ENCODE measurements around the gene MOV10L1. TPM values are rescaled to one million over a fixed set of nuclear protein-coding genes. Genes with fewer than 3 reads are reported as not detected.

MOV10L1 gene
- polyA plus RNA-seq = 1 to 10 TPM in 1 of 3 donors, not detected in 2; 1.4 TPM

GRCh38 chr22:50089682-50090411 lies at the start of gene MOV10L1:
Gene MOV10L1 (plus strand): TSS chr22:50090006. CDS start chr22:50090089, 83 bp downstream.
- Mint-ChIP-seq H3K4me3 (peak within 1 kb of the TSS in 1 of 5 donors; percentile 30), H3K36me3 (no peaks in the 10 kb centered on the region), H3K4me1 (peaks cover 3 to 5% of the 10 kb centered on the region in 2 donors), H3K27me3 (ENCODE audit: low read depth in 3 of 3) (peaks cover 2 to 14% (median 5%) of the 10 kb centered on the region in 3 donors), H3K9me3 (no peaks in the 10 kb centered on the region), H3K27ac (peak within 1 kb of the TSS in 3 of 6 donors; percentile 19 to 52 (median 26))
- DNase-seq = peak; percentile 40 to 76 (median 42)

DNA sequence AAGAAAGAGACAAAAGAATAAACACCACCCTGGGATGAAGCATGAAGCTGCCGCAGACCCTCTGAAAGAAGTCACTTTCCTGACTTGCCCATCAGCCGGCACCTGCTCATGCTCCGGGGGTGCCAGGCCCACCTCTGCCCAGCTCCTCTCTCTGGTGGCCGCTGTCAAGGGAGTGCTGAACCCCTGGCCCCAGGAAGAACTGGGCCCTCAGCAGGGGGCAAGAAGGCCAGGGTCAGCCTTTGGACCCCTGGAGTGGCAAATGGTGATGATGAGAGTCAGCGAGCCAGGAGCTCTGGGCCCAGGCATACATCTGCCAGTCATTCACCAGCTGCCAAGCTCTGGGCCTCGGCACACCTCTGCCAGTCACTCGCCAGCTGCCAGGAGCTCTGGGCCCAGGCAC lies 49.1 kb upstream of the MOV10L1 start:
- Mint-ChIP-seq H3K36me3 (no peaks in the 10 kb centered on the region), H3K9me3 (peaks cover 0 to 4% (median under 1%) of the 10 kb centered on the region in 6 donors), H3K4me3 (no peak overlapping the region), H3K27me3 (ENCODE audit: low read depth in 3 of 3) (peaks cover 0 to 4% (median 2%) of the 10 kb centered on the region in 3 donors), H3K27ac (no peak overlapping the region), H3K4me1 (peaks cover 13 to 19% of the 10 kb centered on the region in 2 donors)
- DNase-seq = no peak

DNA sequence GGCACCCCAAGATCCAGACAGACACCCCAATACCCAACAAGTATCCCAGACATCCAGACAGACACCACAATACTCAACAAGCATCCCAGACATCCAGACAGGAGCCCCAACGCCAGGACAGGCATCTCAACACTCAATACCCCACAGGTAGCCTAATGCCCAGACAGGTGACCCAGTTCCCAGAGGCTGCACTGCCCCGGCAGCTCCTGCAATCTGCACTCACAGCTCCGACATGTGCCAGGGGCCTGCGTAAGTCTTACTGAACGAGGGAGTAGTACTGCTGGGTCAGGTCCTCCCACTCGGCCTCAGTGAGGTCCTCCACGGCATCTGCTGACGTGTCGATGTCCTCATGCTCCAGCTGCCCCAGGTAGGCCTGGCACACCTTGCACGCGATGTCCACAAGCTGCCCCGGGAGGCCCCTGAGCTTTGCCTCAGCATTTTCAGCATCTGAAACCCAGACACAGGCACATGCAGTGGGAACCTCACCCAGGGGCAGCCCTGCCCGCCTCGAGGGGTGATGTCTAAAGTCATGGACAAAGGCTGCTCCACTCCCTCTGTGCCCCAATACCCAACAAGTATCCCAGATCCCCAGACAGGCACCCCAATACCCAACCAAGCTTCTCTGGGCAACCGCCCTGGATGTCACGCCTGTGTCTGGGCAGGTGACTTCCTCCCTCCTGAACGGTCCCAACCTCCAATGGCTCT lies 48.3 kb upstream of the MOV10L1 start:
- Mint-ChIP-seq H3K36me3 (no peaks in the 10 kb centered on the region), H3K4me1 (peaks cover 13 to 19% of the 10 kb centered on the region in 2 donors), H3K4me3 (no peak overlapping the region), H3K27ac (no peak overlapping the region), H3K27me3 (ENCODE audit: low read depth in 3 of 3) (peaks cover 0 to 4% (median 2%) of the 10 kb centered on the region in 3 donors), H3K9me3 (peaks cover 0 to 4% (median under 1%) of the 10 kb centered on the region in 6 donors)
- DNase-seq = no peak

DNA sequence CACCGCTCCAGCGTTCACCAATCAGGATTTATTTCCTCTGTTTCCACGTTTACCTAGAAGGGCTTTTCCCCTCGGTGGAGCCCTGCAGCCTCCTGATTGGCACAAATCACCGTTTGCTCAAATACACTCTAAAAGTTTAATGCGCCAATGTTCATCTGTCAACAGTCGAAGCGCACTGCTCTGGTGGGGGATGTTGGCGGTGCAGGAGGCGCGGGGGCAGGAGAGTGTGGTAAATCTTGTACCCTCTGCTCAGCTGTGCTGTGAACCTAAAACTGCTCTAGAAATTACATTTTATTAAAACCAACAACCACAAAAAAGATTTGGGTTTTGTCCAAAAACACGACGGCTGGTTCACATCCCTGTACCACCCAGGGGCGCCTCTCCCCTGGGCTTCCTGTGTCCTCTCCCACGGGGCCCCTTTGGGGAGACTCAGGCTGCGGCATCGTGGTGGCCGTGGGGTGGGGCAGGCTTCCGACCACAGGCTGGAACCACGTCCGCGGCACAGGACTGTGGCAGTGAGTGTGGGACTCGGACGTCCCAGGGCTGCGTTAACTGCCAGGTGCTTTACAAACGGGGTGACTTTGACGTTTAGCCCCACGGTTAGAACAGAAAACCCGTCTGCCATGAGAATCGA lies 45.2 kb upstream of the MOV10L1 start:
- H3K4me3 Mint-ChIP-seq = peak overlapping the region; percentile 24 to 66 (median 47)
- peak; percentile 41 to 52 (median 41) for DNase-seq
- H3K36me3 Mint-ChIP-seq = no peaks in the 10 kb centered on the region
- H3K27me3 Mint-ChIP-seq (ENCODE audit: low read depth in 3 of 3) = peaks cover 0 to 4% (median 3%) of the 10 kb centered on the region in 3 donors
- peaks cover 13 to 19% of the 10 kb centered on the region in 2 donors for H3K4me1 Mint-ChIP-seq
- peak overlapping the region in 4 of 6 donors; percentile 41 to 52 (median 46) for H3K27ac Mint-ChIP-seq
- no peaks in the 10 kb centered on the region for H3K9me3 Mint-ChIP-seq

- Mint-ChIP-seq H3K4me1 (peaks cover 13 to 19% of the 10 kb centered on the region in 2 donors), H3K9me3 (no peaks in the 10 kb centered on the region), H3K4me3 (no peak overlapping the region), H3K27me3 (ENCODE audit: low read depth in 3 of 3) (peaks cover 0 to 4% (median 3%) of the 10 kb centered on the region in 3 donors), H3K27ac (no peak overlapping the region), H3K36me3 (no peaks in the 10 kb centered on the region)
- no peak for DNase-seq
Measured at GRCh38 chr22:50045211-50046018, 44.4 kb upstream of the MOV10L1 start.

- peaks cover 13 to 19% of the 10 kb centered on the region in 2 donors for H3K4me1 Mint-ChIP-seq
Measured at GRCh38 chr22:50046019-50046415, 43.8 kb upstream of the MOV10L1 start.

DNA sequence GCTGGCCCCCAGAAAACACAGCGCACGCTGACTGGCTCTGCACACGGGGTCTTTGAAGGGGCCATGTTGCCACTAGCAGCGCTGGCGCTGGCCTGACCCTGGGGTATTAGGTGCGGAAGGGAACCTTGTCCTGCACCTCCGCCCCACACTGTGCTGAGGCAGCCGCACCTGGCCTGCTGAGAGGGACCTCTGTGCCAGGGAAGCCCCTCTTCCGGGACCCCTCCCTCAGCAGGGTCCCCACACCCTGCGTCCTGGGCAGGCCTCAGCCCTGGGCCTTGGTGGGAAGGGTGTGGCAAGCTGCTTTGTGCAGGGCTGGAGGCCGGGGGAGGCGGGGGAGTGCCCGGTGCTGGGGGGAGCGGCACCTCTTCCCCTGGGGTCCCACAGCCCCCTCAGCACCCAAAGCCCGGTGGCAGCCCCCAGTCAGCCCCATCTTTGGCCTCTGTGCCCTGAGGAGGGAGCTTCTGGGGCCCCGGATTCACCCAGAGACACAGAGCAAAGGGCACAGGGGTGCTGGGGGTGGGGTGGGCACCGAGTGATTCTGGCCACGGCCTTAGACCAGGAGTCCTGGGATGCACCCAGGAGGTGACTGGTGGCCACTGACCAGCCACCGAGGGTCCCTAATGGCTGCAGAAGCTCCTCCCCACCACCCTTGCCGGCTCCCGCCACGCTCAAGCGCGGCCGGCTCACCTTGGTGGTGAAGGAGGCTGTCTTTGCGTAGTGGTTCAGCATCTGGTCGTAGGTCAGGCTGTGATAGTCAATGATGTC lies 43.1 kb upstream of the MOV10L1 start:
- peaks cover 0 to 5% (median 4%) of the 10 kb centered on the region in 3 donors for H3K27me3 Mint-ChIP-seq (ENCODE audit: low read depth in 3 of 3)
- no peaks in the 10 kb centered on the region for H3K36me3 Mint-ChIP-seq
- no peak overlapping the region for H3K27ac Mint-ChIP-seq
- no peaks in the 10 kb centered on the region for H3K9me3 Mint-ChIP-seq
- DNase-seq = no peak
- peaks cover 13 to 19% of the 10 kb centered on the region in 2 donors for H3K4me1 Mint-ChIP-seq
- no peak overlapping the region for H3K4me3 Mint-ChIP-seq

More at GRCh38 chr22:50046019-50046415, 43.8 kb upstream of the MOV10L1 start:
- Mint-ChIP-seq H3K4me3 (no peak overlapping the region), H3K27ac (no peak overlapping the region), H3K9me3 (no peaks in the 10 kb centered on the region), H3K27me3 (ENCODE audit: low read depth in 3 of 3) (peaks cover 0 to 4% (median 3%) of the 10 kb centered on the region in 3 donors), H3K36me3 (no peaks in the 10 kb centered on the region)
- DNase-seq = no peak

DNA sequence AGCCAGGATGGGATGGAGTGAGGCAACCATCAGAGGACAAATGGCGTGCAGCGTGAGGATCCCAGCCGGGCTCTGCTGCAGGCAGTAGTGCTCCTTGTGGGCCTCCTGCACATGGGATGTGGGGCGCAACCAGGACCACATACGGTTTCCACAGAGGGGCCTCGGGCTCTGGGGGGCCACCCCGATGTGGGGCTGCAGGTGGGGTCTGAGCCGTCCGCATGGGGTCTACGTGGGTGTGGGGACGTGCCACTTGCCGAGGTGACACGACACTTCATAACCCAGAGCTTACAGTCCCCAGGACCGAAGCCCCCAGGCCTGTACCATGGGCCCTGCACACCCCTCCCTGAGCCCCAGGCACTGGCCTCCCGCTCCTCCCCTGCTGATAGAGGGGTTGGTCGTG lies 42.5 kb upstream of the MOV10L1 start:
- peaks cover 13 to 19% of the 10 kb centered on the region in 2 donors for H3K4me1 Mint-ChIP-seq
- H3K27ac Mint-ChIP-seq = no peak overlapping the region
- H3K36me3 Mint-ChIP-seq = no peaks in the 10 kb centered on the region
- H3K27me3 Mint-ChIP-seq (ENCODE audit: low read depth in 3 of 3) = peaks cover 0 to 5% (median 4%) of the 10 kb centered on the region in 3 donors
- no peak for DNase-seq
- no peaks in the 10 kb centered on the region for H3K9me3 Mint-ChIP-seq
- H3K4me3 Mint-ChIP-seq = no peak overlapping the region

DNA sequence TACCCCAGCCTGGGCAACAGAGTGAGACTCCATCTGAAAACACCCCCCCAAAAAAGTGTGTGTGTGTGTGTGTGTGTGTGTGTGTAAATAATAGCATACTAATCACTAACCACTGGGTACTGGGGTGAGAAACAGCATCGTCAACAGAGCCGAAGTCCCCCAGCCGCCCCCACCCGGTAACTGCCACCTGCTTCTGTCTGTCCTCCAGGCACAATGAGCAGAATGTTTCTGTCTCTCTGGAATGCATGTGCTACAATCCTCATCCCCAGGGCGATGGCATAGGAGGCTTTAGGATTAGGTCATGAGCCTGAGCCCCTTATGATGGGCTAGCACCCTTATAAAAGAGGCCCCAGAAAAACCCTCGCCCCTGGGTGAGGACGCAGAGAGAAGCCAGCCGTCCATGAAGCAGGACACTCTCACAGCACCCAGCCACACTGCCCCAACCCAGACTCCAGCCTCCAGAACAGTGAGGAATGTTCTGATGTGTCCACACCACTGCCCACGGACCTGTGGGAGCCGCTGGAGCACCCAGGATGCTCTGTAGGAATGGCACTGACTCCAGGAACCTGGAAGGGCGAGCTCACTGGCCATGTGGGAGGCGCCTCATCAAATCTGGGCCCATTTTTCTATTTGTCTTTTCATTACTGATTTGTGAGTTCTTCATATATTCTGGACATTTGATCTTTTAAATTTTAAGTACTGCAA lies 41.6 kb upstream of the MOV10L1 start:
- no peak for DNase-seq
- Mint-ChIP-seq H3K4me1 (peaks cover 13 to 18% of the 10 kb centered on the region in 2 donors), H3K4me3 (no peak overlapping the region), H3K36me3 (no peaks in the 10 kb centered on the region), H3K9me3 (no peaks in the 10 kb centered on the region), H3K27ac (no peak overlapping the region), H3K27me3 (ENCODE audit: low read depth in 3 of 3) (peaks cover 1 to 5% (median 4%) of the 10 kb centered on the region in 3 donors)

- Mint-ChIP-seq H3K27ac (no peak overlapping the region), H3K4me3 (no peak overlapping the region), H3K9me3 (peaks cover 0 to 4% (median 1%) of the 10 kb centered on the region in 6 donors), H3K36me3 (no peaks in the 10 kb centered on the region), H3K4me1 (peaks cover 10 to 11% of the 10 kb centered on the region in 2 donors), H3K27me3 (ENCODE audit: low read depth in 3 of 3) (peaks cover 0 to 5% (median 2%) of the 10 kb centered on the region in 3 donors)
- DNase-seq = no peak
Measured at GRCh38 chr22:50048836-50049235, 41.0 kb upstream of the MOV10L1 start.

- no peak overlapping the region for H3K27ac Mint-ChIP-seq
- peaks cover 4% of the 10 kb centered on the region in 2 donors for H3K4me1 Mint-ChIP-seq
- H3K36me3 Mint-ChIP-seq = no peaks in the 10 kb centered on the region
- H3K4me3 Mint-ChIP-seq = no peak overlapping the region
- H3K27me3 Mint-ChIP-seq (ENCODE audit: low read depth in 3 of 3) = peaks cover 0 to 5% (median 2%) of the 10 kb centered on the region in 3 donors
- H3K9me3 Mint-ChIP-seq = peaks cover 0 to 6% (median 3%) of the 10 kb centered on the region in 6 donors
- DNase-seq = no peak
Measured at GRCh38 chr22:50049299-50050195, 40.3 kb upstream of the MOV10L1 start.
